ENCODE results near the gene RHBDL3. TPM values are rescaled to one million over a fixed set of nuclear protein-coding genes. Genes with fewer than 3 reads are reported as not detected.

The RHBDL3 gene
- total and polyA plus RNA-seq, 2 of the 8 experiments (the other 6 are each of a cell fraction or from before 2014, with no cell fraction given), result 9.6 to 12.2 TPM

DNA sequence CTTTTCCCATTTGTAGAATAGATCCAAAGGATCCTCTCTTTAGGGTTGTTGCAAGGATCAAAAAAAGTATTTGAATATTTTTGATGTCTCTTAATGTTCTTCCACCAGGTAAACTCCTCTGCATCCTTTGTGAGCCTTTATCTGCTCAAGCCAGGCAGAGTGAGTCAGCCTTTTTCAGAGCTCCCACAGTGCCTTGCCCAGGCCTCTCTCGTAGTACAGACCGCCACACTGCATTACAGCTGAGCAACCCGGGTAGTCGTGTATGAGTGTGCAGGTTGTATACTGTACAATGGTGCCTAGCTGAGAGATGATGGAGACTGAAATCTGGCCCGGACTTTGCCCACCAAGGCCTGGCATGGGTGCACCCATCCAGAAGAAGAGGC lies 20.9 kb downstream of the RHBDL3 start (continued):
- TF ChIP-seq, protein P1, sequence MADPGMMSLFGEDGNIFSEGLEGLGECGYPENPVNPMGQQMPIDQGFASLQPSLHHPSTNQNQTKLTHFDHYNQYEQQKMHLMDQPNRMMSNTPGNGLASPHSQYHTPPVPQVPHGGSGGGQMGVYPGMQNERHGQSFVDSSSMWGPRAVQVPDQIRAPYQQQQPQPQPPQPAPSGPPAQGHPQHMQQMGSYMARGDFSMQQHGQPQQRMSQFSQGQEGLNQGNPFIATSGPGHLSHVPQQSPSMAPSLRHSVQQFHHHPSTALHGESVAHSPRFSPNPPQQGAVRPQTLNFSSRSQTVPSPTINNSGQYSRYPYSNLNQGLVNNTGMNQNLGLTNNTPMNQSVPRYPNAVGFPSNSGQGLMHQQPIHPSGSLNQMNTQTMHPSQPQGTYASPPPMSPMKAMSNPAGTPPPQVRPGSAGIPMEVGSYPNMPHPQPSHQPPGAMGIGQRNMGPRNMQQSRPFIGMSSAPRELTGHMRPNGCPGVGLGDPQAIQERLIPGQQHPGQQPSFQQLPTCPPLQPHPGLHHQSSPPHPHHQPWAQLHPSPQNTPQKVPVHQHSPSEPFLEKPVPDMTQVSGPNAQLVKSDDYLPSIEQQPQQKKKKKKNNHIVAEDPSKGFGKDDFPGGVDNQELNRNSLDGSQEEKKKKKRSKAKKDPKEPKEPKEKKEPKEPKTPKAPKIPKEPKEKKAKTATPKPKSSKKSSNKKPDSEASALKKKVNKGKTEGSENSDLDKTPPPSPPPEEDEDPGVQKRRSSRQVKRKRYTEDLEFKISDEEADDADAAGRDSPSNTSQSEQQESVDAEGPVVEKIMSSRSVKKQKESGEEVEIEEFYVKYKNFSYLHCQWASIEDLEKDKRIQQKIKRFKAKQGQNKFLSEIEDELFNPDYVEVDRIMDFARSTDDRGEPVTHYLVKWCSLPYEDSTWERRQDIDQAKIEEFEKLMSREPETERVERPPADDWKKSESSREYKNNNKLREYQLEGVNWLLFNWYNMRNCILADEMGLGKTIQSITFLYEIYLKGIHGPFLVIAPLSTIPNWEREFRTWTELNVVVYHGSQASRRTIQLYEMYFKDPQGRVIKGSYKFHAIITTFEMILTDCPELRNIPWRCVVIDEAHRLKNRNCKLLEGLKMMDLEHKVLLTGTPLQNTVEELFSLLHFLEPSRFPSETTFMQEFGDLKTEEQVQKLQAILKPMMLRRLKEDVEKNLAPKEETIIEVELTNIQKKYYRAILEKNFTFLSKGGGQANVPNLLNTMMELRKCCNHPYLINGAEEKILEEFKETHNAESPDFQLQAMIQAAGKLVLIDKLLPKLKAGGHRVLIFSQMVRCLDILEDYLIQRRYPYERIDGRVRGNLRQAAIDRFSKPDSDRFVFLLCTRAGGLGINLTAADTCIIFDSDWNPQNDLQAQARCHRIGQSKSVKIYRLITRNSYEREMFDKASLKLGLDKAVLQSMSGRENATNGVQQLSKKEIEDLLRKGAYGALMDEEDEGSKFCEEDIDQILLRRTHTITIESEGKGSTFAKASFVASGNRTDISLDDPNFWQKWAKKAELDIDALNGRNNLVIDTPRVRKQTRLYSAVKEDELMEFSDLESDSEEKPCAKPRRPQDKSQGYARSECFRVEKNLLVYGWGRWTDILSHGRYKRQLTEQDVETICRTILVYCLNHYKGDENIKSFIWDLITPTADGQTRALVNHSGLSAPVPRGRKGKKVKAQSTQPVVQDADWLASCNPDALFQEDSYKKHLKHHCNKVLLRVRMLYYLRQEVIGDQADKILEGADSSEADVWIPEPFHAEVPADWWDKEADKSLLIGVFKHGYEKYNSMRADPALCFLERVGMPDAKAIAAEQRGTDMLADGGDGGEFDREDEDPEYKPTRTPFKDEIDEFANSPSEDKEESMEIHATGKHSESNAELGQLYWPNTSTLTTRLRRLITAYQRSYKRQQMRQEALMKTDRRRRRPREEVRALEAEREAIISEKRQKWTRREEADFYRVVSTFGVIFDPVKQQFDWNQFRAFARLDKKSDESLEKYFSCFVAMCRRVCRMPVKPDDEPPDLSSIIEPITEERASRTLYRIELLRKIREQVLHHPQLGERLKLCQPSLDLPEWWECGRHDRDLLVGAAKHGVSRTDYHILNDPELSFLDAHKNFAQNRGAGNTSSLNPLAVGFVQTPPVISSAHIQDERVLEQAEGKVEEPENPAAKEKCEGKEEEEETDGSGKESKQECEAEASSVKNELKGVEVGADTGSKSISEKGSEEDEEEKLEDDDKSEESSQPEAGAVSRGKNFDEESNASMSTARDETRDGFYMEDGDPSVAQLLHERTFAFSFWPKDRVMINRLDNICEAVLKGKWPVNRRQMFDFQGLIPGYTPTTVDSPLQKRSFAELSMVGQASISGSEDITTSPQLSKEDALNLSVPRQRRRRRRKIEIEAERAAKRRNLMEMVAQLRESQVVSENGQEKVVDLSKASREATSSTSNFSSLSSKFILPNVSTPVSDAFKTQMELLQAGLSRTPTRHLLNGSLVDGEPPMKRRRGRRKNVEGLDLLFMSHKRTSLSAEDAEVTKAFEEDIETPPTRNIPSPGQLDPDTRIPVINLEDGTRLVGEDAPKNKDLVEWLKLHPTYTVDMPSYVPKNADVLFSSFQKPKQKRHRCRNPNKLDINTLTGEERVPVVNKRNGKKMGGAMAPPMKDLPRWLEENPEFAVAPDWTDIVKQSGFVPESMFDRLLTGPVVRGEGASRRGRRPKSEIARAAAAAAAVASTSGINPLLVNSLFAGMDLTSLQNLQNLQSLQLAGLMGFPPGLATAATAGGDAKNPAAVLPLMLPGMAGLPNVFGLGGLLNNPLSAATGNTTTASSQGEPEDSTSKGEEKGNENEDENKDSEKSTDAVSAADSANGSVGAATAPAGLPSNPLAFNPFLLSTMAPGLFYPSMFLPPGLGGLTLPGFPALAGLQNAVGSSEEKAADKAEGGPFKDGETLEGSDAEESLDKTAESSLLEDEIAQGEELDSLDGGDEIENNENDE (IDR thresholded peaks at IDR 0.05; ENCODE audit: insufficient replicate concordance, low read length), result no peak
